SH-SY5Y (cell line): ENCODE measurements around the gene CHRD.

Source experiments
- GATA2 ChIP-seq: IDR thresholded peaks from 2 replicates; pipeline ENCODE4 v1.6.1; 2011; ENCODE audit warnings: mild to moderate bottlenecking, low read depth, low read length
- GATA3 ChIP-seq: IDR thresholded peaks from 2 replicates; pipeline ENCODE4 v1.6.1; 2011; ENCODE audit warnings: low read depth, mild to moderate bottlenecking, low read length, moderate library complexity

- TF ChIP-seq GATA2 (no peak), GATA3 (no peak)
Observed at GRCh38 chr3:184359610-184360009, 20.2 kb upstream of the CHRD start.
